GM12891 (cell line): ENCODE measurements around the gene ATP6V1G1.

Experiments used
- PAX5 ChIP-seq: IDR thresholded peaks from 2 replicates; pipeline ENCODE4 v1.6.1; 2011; ENCODE audit warnings: low read length, moderate library complexity, mild to moderate bottlenecking; ENCODE audit not compliant: insufficient read depth, severe bottlenecking
- POLR2A ChIP-seq: IDR thresholded peaks from 2 replicates; pipeline ENCODE4 v1.6.1; 2011; ENCODE audit warnings: low read depth, low read length, control low read depth
- POLR2AphosphoS5 ChIP-seq: IDR thresholded peaks from 2 replicates; pipeline ENCODE4 v1.6.1; 2011; ENCODE audit warnings: low read depth, low read length, control low read depth
- POU2F2 ChIP-seq: IDR thresholded peaks from 2 replicates; pipeline ENCODE4 v1.6.1; 2011; ENCODE audit warnings: low read depth, mild to moderate bottlenecking, control low read depth, low read length, moderate library complexity
- SPI1 ChIP-seq: IDR thresholded peaks from 2 replicates; pipeline ENCODE4 v1.6.1; 2011; ENCODE audit warnings: low read depth, low read length, control low read depth
- TAF1 ChIP-seq: IDR thresholded peaks from 2 replicates; pipeline ENCODE4 v1.6.1; 2011; ENCODE audit warnings: low read depth, low read length, control low read depth

GRCh38 chr9:114616684-114617520 lies 29.3 kb downstream of the ATP6V1G1 start:
- TF ChIP-seq TAF1 (no peak), POLR2AphosphoS5 (no peak), POLR2A (no peak), SPI1 (peak; percentile 56), POU2F2 (no peak), PAX5 (no peak)
